H1 (cell line): Measurements from ENCODE around the gene WDR33.

ENCODE experiments used
- CTCF ChIP-seq, 3 experiments: IDR thresholded peaks; 1 replicate in 2 of 3; 2 replicates in 1 of 3; pipeline versions ENCODE4 v1.5.1 to v1.6.1; 2011; ENCODE audit warnings: low read length in 3 of 3, mild to moderate bottlenecking in 3 of 3, inconsistent platforms in 2 of 3, low read depth in 1 of 3, moderate library complexity in 1 of 3; ENCODE audit not compliant: insufficient read depth in 1 of 3; ENCODE audit errors: control extremely low read depth in 1 of 3
- FOSL1 ChIP-seq: IDR thresholded peaks from 2 replicates; pipeline ENCODE4 v1.6.1; 2011; ENCODE audit warnings: mild to moderate bottlenecking, low read depth, low read length, moderate library complexity; ENCODE audit not compliant: insufficient read depth
- TCF12 ChIP-seq: IDR thresholded peaks from 2 replicates; pipeline ENCODE4 v1.6.1; 2011; ENCODE audit warnings: low read depth, mild to moderate bottlenecking, low read length
- TEAD4 ChIP-seq: IDR thresholded peaks from 2 replicates; pipeline ENCODE4 v1.6.1; 2012; ENCODE audit warnings: low read depth, low read length, inconsistent platforms, mixed read lengths

- no peak for TF ChIP-seq TEAD4
- no peak for TF ChIP-seq CTCF (IDR thresholded peaks at IDR 0.05; ENCODE audit: control extremely low read depth in 1 of 3, insufficient read depth in 1 of 3, low read depth in 1 of 3, low read length in 3 of 3)
- TF ChIP-seq TCF12 = no peak
- TF ChIP-seq FOSL1 = no peak
Observed at GRCh38 chr2:127698553-127699355, 112.2 kb downstream of the WDR33 start.
